Measurements from ENCODE around the gene SOD2. TPM values are rescaled to one million over a fixed set of nuclear protein-coding genes. Genes with fewer than 3 reads are reported as not detected.

SOD2 gene
- total RNA-seq, 1 experiment from 2014 or later, result 98.6 TPM

- ChIA-PET RAD21 (ENCODE audit: low non-redundant PET in 1 of 2, low total read pairs in 2 of 2, uncharacterized antibody in 2 of 2, unreplicated experiment in 2 of 2) (no interaction called here), POLR2A (no interaction called here)
Measured at GRCh38 chr6:159686703-159687102, 6.3 kb downstream of the SOD2 start.

GRCh38 chr6:159686040-159686439 lies 7.0 kb downstream of the SOD2 start:
- Histone ChIP-seq H3K9me3 (ENCODE audit: control insufficient read depth in 1 of 2, insufficient read depth in 1 of 2, low read depth in 1 of 2, low read length in 2 of 2) (no peaks in the 10 kb centered on the region), H3K79me2 (ENCODE audit: insufficient read depth, low read length) (peaks cover 49% of the 10 kb centered on the region), H3K27me3 (ENCODE audit: insufficient read depth, low read length) (no peaks in the 10 kb centered on the region), H3K4me3 (replicated peaks in 1 of 2; ENCODE audit: low read depth in 1 of 2, low read length in 2 of 2) (no peak overlapping the region), H3K27ac (ENCODE audit: low read depth, low read length) (no peak overlapping the region), H2AFZ (ENCODE audit: low read depth, low read length, poor library complexity, severe bottlenecking) (no peak overlapping the region), H3K4me2 (ENCODE audit: low read length) (no peak overlapping the region), H3K4me1 (ENCODE audit: control insufficient read depth in 1 of 2, insufficient read depth in 2 of 2, low read length in 2 of 2) (peaks cover 2 to 3% of the 10 kb centered on the region in 2 experiments), H3K9me2 (ENCODE audit: insufficient read depth) (no peaks in the 10 kb centered on the region), H4K20me1 (ENCODE audit: insufficient read depth) (no peaks in the 10 kb centered on the region), H3K9ac (ENCODE audit: low read length) (no peak overlapping the region), H3K36me3 (ENCODE audit: control insufficient read depth in 1 of 2, insufficient read depth in 2 of 2, low read length in 2 of 2) (peaks cover 23 to 35% of the 10 kb centered on the region in 2 experiments)
- ChIA-PET POLR2A (interaction anchor here (1.4 kb wide), 1 partner anchor 41 kb away, joined by 4 read pairs; the partner anchor contains the start of gene WTAP), RAD21 (ENCODE audit: low non-redundant PET in 1 of 2, low total read pairs in 2 of 2, uncharacterized antibody in 2 of 2, unreplicated experiment in 2 of 2) (no interaction called here), CTCF (no interaction called here)
- intact Hi-C loops (cut with micrococcal nuclease), result no loop called here
- no TSS peak for BruUV-seq (replicated peaks)
- ATAC-seq (no peak), DNase-seq (ENCODE audit: low read depth, low spot score) (no peak)
- TF ChIP-seq ZNF274 (IDR thresholded peaks at IDR 0.05; ENCODE audit: low read depth, low read length), result no peak
- TF ChIP-seq EZH2phosphoT487 (IDR thresholded peaks at IDR 0.05; ENCODE audit: borderline replicate concordance), result no peak
- TF ChIP-seq EZH2 (IDR thresholded peaks at IDR 0.05), result no peak
- TF ChIP-seq SIN3A (IDR thresholded peaks at IDR 0.05; ENCODE audit: low read depth), result no peak
- TF ChIP-seq REST (IDR thresholded peaks at IDR 0.05; ENCODE audit: low read depth), result no peak
- TF ChIP-seq ELF1 (IDR thresholded peaks at IDR 0.05; ENCODE audit: borderline replicate concordance, low read depth), result no peak
- TF ChIP-seq ATF3 (IDR thresholded peaks at IDR 0.05), result no peak
- no peak for TF ChIP-seq CTCF (IDR thresholded peaks at IDR 0.05 in 2 of 3, conservative IDR thresholded peaks at IDR 0.05 in 1 of 3; ENCODE audit: borderline replicate concordance in 1 of 3, insufficient read depth in 1 of 3, low read depth in 2 of 3, low read length in 2 of 3)
- TF ChIP-seq EGR1 (IDR thresholded peaks at IDR 0.05; ENCODE audit: low read depth), result no peak
- TF ChIP-seq SRF (IDR thresholded peaks at IDR 0.05; ENCODE audit: low read depth), result no peak
- TF ChIP-seq POLR2AphosphoS5 (IDR thresholded peaks at IDR 0.05; ENCODE audit: low read depth, low read length), result no peak

More at GRCh38 chr6:159686703-159687102, 6.3 kb downstream of the SOD2 start:
- DNase-seq (ENCODE audit: low read depth, low spot score) (no peak), ATAC-seq (no peak)
- Histone ChIP-seq H3K9ac (ENCODE audit: low read length) (no peak overlapping the region), H3K9me2 (ENCODE audit: insufficient read depth) (no peaks in the 10 kb centered on the region), H3K27ac (ENCODE audit: low read depth, low read length) (no peak overlapping the region), H3K4me2 (ENCODE audit: low read length) (no peak overlapping the region), H3K36me3 (ENCODE audit: control insufficient read depth in 1 of 2, insufficient read depth in 2 of 2, low read length in 2 of 2) (peaks cover 22 to 35% of the 10 kb centered on the region in 2 experiments), H3K79me2 (ENCODE audit: insufficient read depth, low read length) (peaks cover 55% of the 10 kb centered on the region), H4K20me1 (ENCODE audit: insufficient read depth) (no peaks in the 10 kb centered on the region), H3K27me3 (ENCODE audit: insufficient read depth, low read length) (no peaks in the 10 kb centered on the region), H3K9me3 (ENCODE audit: control insufficient read depth in 1 of 2, insufficient read depth in 1 of 2, low read depth in 1 of 2, low read length in 2 of 2) (no peaks in the 10 kb centered on the region), H3K4me1 (ENCODE audit: control insufficient read depth in 1 of 2, insufficient read depth in 2 of 2, low read length in 2 of 2) (peaks cover 6 to 9% of the 10 kb centered on the region in 2 experiments), H2AFZ (ENCODE audit: low read depth, low read length, poor library complexity, severe bottlenecking) (no peak overlapping the region), H3K4me3 (replicated peaks in 1 of 2; ENCODE audit: low read depth in 1 of 2, low read length in 2 of 2) (no peak overlapping the region)
- CTCF ChIA-PET, result no interaction called here
- intact Hi-C loops (cut with micrococcal nuclease), result no loop called here
- no TSS peak for BruUV-seq (replicated peaks)
- TF ChIP-seq SP1 (IDR thresholded peaks at IDR 0.05; ENCODE audit: low read depth) (no peak), EGR1 (IDR thresholded peaks at IDR 0.05; ENCODE audit: low read depth) (no peak), EZH2 (IDR thresholded peaks at IDR 0.05) (no peak), JUND (IDR thresholded peaks at IDR 0.05) (no peak), YY1 (IDR thresholded peaks at IDR 0.05; ENCODE audit: extremely low read depth, insufficient replicate concordance, low read depth, low read length) (no peak), MAX (IDR thresholded peaks at IDR 0.05) (no peak), TCF7L2 (IDR thresholded peaks at IDR 0.05; ENCODE audit: borderline replicate concordance, extremely low read depth, insufficient read depth, insufficient read length) (no peak), SRF (IDR thresholded peaks at IDR 0.05; ENCODE audit: low read depth) (no peak), SIN3A (IDR thresholded peaks at IDR 0.05; ENCODE audit: low read depth) (no peak), ZNF274 (IDR thresholded peaks at IDR 0.05; ENCODE audit: low read depth, low read length) (no peak), EZH2phosphoT487 (IDR thresholded peaks at IDR 0.05; ENCODE audit: borderline replicate concordance) (no peak)
